PFSK-1 (cell line): ENCODE data around the gene KRT73.

Source experiments
- FOXP2 ChIP-seq: optimal IDR thresholded peaks from 2 replicates; pipeline ENCODE3; 2011; ENCODE audit warnings: borderline replicate concordance, control low read depth, inconsistent platforms; ENCODE audit not compliant: insufficient read depth; ENCODE audit errors: extremely low read length, extremely low read depth
- POLR2AphosphoS5 ChIP-seq: IDR thresholded peaks from 2 replicates; pipeline ENCODE4 v1.6.1; 2012; ENCODE audit warnings: low read depth, mild to moderate bottlenecking, control low read depth, low read length, moderate library complexity
- SIN3A ChIP-seq: IDR thresholded peaks from 2 replicates; pipeline ENCODE4 v1.6.1; 2012; ENCODE audit warnings: mild to moderate bottlenecking, low read length, moderate library complexity, borderline replicate concordance; ENCODE audit not compliant: insufficient read depth
- TF ChIP-seq, protein P1 (sequence below), 2 experiments: IDR thresholded peaks; 2 replicates each; pipeline versions ENCODE4 v1.6.1 to v1.8.0; 2011 to 2012; ENCODE audit warnings: low read depth in 2 of 2, low read length in 2 of 2, control low read depth in 1 of 2, inconsistent platforms in 1 of 2, mild to moderate bottlenecking in 1 of 2, moderate library complexity in 1 of 2; ENCODE audit not compliant: insufficient read depth in 1 of 2

DNA sequence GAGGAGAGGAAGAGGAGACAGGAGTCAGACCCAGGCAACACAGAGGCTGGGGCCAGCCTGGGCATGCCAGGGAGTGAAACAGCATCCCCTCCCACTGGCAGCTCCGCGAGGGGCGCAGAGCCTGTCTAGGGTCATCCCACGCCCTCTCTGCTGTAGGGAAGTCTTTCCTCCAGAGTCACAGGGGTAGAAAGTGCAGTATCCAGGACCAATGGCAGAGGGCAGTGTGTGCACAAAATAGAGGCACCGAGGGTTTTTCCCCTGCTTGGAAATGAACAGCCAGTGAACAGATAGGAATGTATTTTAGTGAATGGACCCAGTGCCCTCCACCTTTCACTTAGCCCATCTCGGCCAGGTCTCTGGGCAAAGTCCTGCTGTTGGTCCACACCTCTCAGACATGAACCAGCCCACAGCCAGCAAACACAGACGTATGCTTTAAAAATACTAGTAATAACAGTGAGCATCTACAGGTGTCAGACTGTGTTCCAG, 35.3 kb downstream of the KRT73 start:
- no peak for TF ChIP-seq FOXP2
- TF ChIP-seq, protein P1, sequence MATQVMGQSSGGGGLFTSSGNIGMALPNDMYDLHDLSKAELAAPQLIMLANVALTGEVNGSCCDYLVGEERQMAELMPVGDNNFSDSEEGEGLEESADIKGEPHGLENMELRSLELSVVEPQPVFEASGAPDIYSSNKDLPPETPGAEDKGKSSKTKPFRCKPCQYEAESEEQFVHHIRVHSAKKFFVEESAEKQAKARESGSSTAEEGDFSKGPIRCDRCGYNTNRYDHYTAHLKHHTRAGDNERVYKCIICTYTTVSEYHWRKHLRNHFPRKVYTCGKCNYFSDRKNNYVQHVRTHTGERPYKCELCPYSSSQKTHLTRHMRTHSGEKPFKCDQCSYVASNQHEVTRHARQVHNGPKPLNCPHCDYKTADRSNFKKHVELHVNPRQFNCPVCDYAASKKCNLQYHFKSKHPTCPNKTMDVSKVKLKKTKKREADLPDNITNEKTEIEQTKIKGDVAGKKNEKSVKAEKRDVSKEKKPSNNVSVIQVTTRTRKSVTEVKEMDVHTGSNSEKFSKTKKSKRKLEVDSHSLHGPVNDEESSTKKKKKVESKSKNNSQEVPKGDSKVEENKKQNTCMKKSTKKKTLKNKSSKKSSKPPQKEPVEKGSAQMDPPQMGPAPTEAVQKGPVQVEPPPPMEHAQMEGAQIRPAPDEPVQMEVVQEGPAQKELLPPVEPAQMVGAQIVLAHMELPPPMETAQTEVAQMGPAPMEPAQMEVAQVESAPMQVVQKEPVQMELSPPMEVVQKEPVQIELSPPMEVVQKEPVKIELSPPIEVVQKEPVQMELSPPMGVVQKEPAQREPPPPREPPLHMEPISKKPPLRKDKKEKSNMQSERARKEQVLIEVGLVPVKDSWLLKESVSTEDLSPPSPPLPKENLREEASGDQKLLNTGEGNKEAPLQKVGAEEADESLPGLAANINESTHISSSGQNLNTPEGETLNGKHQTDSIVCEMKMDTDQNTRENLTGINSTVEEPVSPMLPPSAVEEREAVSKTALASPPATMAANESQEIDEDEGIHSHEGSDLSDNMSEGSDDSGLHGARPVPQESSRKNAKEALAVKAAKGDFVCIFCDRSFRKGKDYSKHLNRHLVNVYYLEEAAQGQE (IDR thresholded peaks at IDR 0.05; ENCODE audit: insufficient read depth in 1 of 2, low read depth in 2 of 2, low read length in 2 of 2), result no peak
- TF ChIP-seq SIN3A, result no peak
- TF ChIP-seq POLR2AphosphoS5, result no peak
